ENCODE measurements around the gene UBE2F.

UBE2F gene

GRCh38 chr2:238021327-238021726 is 54.5 kb downstream of the UBE2F start:
- no peak for TF ChIP-seq CTCF (IDR thresholded peaks at IDR 0.05; ENCODE audit: extremely low read depth, missing control alignments)
- no peak for DNase-seq (ENCODE audit: low spot score)

- TF ChIP-seq CTCF (IDR thresholded peaks at IDR 0.05; ENCODE audit: extremely low read depth, missing control alignments), result no peak
- no peak for DNase-seq (ENCODE audit: low spot score)
These were observed 55.9 kb downstream of the UBE2F start for GRCh38 chr2:238022594-238023157.

DNA sequence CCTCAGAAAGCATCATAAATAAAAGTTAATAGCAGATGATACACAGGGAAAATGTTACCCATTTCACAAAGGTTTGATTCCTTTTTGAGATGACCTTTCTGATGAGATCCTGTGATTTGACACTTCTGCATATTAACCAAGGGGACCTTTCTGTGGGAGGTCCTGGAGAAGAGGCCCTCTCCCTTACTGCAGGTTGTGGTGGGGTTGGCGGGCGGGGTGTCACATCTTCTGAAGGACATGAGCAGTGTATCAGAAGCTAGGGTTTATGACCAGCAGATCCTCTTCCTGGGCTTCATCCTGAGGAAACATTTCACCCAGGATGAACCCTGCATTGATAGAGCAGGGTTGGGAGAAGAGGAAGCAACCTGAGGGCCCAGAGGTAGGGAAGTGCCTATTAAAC is 56.8 kb downstream of the UBE2F start:
- DNase-seq (ENCODE audit: low spot score), result no peak
- TF ChIP-seq CTCF (IDR thresholded peaks at IDR 0.05; ENCODE audit: extremely low read depth, missing control alignments), result no peak

GRCh38 chr2:238024986-238025385 is 58.2 kb downstream of the UBE2F start:
- TF ChIP-seq CTCF (IDR thresholded peaks at IDR 0.05; ENCODE audit: extremely low read depth, missing control alignments), result no peak
- no peak for DNase-seq (ENCODE audit: low spot score)

GRCh38 chr2:238025741-238026360 is 59.0 kb downstream of the UBE2F start:
- no peak for TF ChIP-seq CTCF (IDR thresholded peaks at IDR 0.05; ENCODE audit: extremely low read depth, missing control alignments)
- DNase-seq (ENCODE audit: low spot score), result no peak

DNA sequence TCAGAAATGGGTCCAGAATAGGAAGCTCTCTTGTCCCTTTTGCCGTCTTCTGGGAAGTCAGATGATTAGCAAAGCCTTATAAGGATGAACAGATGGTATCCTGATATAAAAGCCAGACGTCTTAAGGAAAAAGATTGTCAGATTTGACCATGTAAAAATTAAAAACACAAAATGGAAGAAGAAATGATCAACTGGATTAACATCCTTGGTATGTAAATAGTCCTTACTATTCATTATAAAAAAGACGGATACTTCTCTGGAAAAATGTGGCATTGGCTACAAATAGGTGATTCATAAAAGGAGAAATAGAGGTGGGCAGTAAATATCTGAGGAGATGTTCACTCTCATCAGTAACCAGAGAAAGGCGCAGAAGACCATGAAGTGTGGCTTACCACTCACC is 60.2 kb downstream of the UBE2F start:
- no peak for TF ChIP-seq CTCF (IDR thresholded peaks at IDR 0.05; ENCODE audit: extremely low read depth, missing control alignments)
- no peak for DNase-seq (ENCODE audit: low spot score)

GRCh38 chr2:238027591-238028415 is 61.0 kb downstream of the UBE2F start:
- DNase-seq (ENCODE audit: low spot score), result no peak
- TF ChIP-seq CTCF (IDR thresholded peaks at IDR 0.05; ENCODE audit: extremely low read depth, missing control alignments), result no peak

All from GM20000 (cell line).